HG03196 (cell line): ENCODE measurements around the gene CYP2W1.
A peak's percentile ranks its signal among the peaks of the same experiment; 100 is the strongest.

Experiments
- ATAC-seq: cut with Tn5 transposase; IDR thresholded peaks from one replicate; pipeline ENCODE4 v1.9.1; 2021; ENCODE audit not compliant: unreplicated experiment

The CYP2W1 gene

GRCh38 chr7:1013581-1013980 is 30.6 kb downstream of the CYP2W1 start:
- ATAC-seq: no peak

GRCh38 chr7:1014681-1015080 is 31.7 kb downstream of the CYP2W1 start:
- no peak for ATAC-seq

GRCh38 chr7:1015196-1016121 is 32.5 kb downstream of the CYP2W1 start:
- no peak for ATAC-seq

- no peak for ATAC-seq
Observed at GRCh38 chr7:1016577-1017531, 33.9 kb downstream of the CYP2W1 start.

GRCh38 chr7:1017586-1018333 is 34.8 kb downstream of the CYP2W1 start:
- no peak for ATAC-seq

- ATAC-seq: no peak
Observed at GRCh38 chr7:1018334-1018695, 35.3 kb downstream of the CYP2W1 start.

- no peak for ATAC-seq
Observed at GRCh38 chr7:1019255-1019785, 36.3 kb downstream of the CYP2W1 start.

- ATAC-seq: no peak
Observed at GRCh38 chr7:1019789-1020610, 37.0 kb downstream of the CYP2W1 start.

- ATAC-seq: no peak
Observed at GRCh38 chr7:1020849-1021251, 37.9 kb downstream of the CYP2W1 start.

GRCh38 chr7:1021366-1021765 is 38.4 kb downstream of the CYP2W1 start:
- ATAC-seq: no peak

GRCh38 chr7:1021931-1022330 is 39.0 kb downstream of the CYP2W1 start:
- no peak for ATAC-seq

- ATAC-seq: no peak
Observed at GRCh38 chr7:1022356-1022755, 39.4 kb downstream of the CYP2W1 start.

GRCh38 chr7:1022801-1023465 is 40.0 kb downstream of the CYP2W1 start:
- no peak for ATAC-seq

- peak; percentile 50 for ATAC-seq
Observed at GRCh38 chr7:1024331-1024841, 41.4 kb downstream of the CYP2W1 start.

GRCh38 chr7:1024876-1025742 is 42.1 kb downstream of the CYP2W1 start:
- no peak for ATAC-seq

GRCh38 chr7:1025743-1026581 is 43.0 kb downstream of the CYP2W1 start:
- no peak for ATAC-seq

GRCh38 chr7:1026721-1027161 is 43.8 kb downstream of the CYP2W1 start:
- ATAC-seq: no peak
